IgD-negative memory B cell (primary cell): ENCODE measurements around the gene CYP2F1. TPM values are rescaled to one million over a fixed set of nuclear protein-coding genes. Genes with fewer than 3 reads are reported as not detected.
"Not testable (repeated sequence)": the region's sequence is repeated elsewhere in the genome, so short reads cannot be mapped to it uniquely, and the experiment has no call there.

Source experiments
- H3K27ac Mint-ChIP-seq, 3 donors: one replicate each; pipeline ENCODE4 v1.8.0; 2020 to 2022; ENCODE audit warnings: mild to moderate bottlenecking in 3 of 3, mixed read lengths in 3 of 3, moderate library complexity in 1 of 3
- H3K27me3 Mint-ChIP-seq: one replicate; pipeline ENCODE4 v1.8.0; 2021; ENCODE audit warnings: mixed read lengths
- H3K36me3 Mint-ChIP-seq: one replicate; pipeline ENCODE4 v1.8.0; 2020; ENCODE audit warnings: mild to moderate bottlenecking, mixed read lengths
- H3K4me1 Mint-ChIP-seq, 3 donors: one replicate each; pipeline ENCODE4 v1.8.0; 2020 to 2022; ENCODE audit warnings: mixed read lengths in 3 of 3, mild to moderate bottlenecking in 1 of 3
- H3K4me3 Mint-ChIP-seq, 4 donors: one replicate each; pipeline ENCODE4 v1.8.0; 2020 to 2022; ENCODE audit warnings: mild to moderate bottlenecking in 4 of 4, mixed read lengths in 4 of 4, moderate library complexity in 3 of 4
- H3K9me3 Mint-ChIP-seq, 3 donors: one replicate each; pipeline ENCODE4 v1.8.0; 2020 to 2021; ENCODE audit warnings: mixed read lengths in 3 of 3, mild to moderate bottlenecking in 1 of 3
- polyA plus RNA-seq: library from polyadenylated mRNA; unstranded; fragments of 300-500 nt; fragmentation: Illumina TruSeq; gene quantifications from one replicate; pipeline ENCODE4 v1.2.3, GENCODE V29; 2021

Gene CYP2F1, protein sequence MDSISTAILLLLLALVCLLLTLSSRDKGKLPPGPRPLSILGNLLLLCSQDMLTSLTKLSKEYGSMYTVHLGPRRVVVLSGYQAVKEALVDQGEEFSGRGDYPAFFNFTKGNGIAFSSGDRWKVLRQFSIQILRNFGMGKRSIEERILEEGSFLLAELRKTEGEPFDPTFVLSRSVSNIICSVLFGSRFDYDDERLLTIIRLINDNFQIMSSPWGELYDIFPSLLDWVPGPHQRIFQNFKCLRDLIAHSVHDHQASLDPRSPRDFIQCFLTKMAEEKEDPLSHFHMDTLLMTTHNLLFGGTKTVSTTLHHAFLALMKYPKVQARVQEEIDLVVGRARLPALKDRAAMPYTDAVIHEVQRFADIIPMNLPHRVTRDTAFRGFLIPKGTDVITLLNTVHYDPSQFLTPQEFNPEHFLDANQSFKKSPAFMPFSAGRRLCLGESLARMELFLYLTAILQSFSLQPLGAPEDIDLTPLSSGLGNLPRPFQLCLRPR
- polyA plus RNA-seq: not detected

DNA sequence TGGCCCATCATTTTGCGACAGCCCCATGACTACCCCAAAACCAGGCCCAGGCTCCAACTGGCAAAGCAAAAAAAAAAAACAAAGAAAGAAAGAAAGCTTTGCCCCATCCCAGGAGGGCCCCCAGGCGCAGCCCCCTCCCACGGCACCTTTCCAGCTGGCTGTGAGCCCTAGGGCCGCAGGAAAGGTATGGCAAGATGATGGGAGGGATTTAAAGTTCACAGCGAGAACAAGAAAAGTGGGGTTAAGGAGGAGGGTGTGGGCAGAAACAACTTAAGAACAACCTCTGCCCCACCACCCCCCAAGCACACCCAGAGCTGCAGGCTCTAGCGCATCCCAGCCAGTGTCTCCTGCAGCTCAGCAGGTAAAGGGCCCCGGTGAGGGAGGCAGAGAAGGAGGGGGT, at the start of gene CYP2F1:
Gene CYP2F1 (plus strand): TSS at position 301 of the 400 bp plus-strand sequence. CDS start 1,757 bp downstream, outside the sequence.
- Mint-ChIP-seq H3K27me3 (peaks cover 13% of the 10 kb centered on the region), H3K36me3 (peaks cover 1% of the 10 kb centered on the region), H3K9me3 (peaks cover 0 to 3% (median 0%) of the 10 kb centered on the region in 3 donors), H3K4me3 (no peak within 1 kb of the TSS), H3K4me1 (no peaks in the 10 kb centered on the region), H3K27ac (peak within 1 kb of the TSS in 1 of 3 donors; percentile 51)

DNA sequence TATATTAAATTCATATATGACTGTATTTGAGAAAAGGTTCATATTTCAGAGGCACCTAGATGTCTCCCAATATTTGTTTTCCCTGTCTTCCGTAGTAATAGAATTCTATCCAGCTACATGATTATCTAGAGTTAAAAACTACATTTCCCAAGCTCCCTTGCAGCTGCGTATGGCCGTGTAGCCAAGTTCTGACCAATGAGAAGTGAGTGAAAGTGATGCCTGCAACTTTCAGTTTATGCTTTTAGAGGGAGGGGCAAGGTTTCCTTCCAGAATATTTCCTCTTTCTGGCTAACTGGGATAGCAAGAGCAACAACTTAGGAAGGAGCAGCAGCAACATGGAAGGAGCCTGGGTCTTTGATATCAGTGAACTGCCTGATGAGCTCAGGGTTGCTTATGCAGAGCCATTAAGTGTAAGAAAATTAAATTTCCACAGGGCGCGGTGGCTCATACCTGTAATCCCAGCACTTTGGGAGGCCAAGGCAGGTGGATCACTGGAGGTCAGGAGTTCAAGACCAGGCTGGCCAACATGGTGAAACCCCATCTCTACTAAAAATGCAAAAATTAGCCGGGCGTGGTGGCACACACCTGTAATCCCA, 49.2 kb upstream of the CYP2F1 start:
- no peaks in the 10 kb centered on the region for H3K36me3 Mint-ChIP-seq
- peaks cover 11% of the 10 kb centered on the region for H3K27me3 Mint-ChIP-seq
- no peak overlapping the region for H3K27ac Mint-ChIP-seq
- H3K4me1 Mint-ChIP-seq: peaks cover 0 to 2% (median 0%) of the 10 kb centered on the region in 3 donors
- no peak overlapping the region for H3K4me3 Mint-ChIP-seq
- no peaks in the 10 kb centered on the region for H3K9me3 Mint-ChIP-seq

DNA sequence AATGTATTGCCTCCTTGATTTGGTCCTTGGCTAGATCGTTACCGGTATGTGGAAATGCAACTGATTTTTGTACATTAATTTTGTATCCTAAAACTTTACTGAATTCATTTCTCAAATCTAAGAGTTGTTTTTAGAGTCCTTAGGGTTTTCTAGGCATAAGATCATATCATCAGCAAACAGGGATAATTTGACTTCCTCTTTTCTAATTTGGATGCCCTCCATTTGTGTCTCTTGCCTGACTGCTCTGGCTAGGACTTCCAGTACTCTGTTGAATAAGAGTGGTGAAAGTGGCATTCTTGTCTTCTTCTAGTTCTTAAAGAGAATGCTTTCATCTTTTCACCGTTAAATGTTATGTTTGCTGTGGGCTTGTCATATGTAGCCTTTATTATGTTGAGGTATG, 37.9 kb upstream of the CYP2F1 start:
- peaks cover 2% of the 10 kb centered on the region for H3K36me3 Mint-ChIP-seq
- H3K9me3 Mint-ChIP-seq: peaks cover 10 to 23% (median 17%) of the 10 kb centered on the region in 3 donors
- no peaks in the 10 kb centered on the region for H3K4me1 Mint-ChIP-seq
- H3K4me3 Mint-ChIP-seq: no peak overlapping the region
- H3K27me3 Mint-ChIP-seq: peaks cover 15% of the 10 kb centered on the region
- no peak overlapping the region for H3K27ac Mint-ChIP-seq

DNA sequence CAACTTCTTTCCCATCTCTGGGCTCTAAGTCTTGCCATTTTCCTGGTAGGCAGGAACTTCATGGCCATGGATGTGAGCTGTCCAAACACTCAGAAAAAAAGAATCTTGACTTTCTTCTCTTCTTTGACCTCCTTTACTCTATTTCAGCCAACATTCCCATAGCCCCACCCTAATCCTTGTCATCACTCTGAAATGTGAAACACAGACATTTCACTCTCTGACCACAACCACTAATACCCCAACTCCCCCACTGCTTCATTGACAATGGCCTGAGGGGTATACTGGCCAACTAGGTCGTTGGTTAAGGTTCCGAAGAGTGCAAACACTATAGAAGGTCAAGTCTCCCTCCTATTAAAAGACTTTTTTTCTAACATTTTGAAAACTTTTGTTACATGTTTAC, 30.7 kb upstream of the CYP2F1 start:
- Mint-ChIP-seq H3K27ac (no peak overlapping the region), H3K4me1 (no peaks in the 10 kb centered on the region), H3K36me3 (peaks cover 2% of the 10 kb centered on the region), H3K9me3 (peaks cover 11 to 21% (median 13%) of the 10 kb centered on the region in 3 donors), H3K4me3 (no peak overlapping the region), H3K27me3 (peaks cover 27% of the 10 kb centered on the region)

DNA sequence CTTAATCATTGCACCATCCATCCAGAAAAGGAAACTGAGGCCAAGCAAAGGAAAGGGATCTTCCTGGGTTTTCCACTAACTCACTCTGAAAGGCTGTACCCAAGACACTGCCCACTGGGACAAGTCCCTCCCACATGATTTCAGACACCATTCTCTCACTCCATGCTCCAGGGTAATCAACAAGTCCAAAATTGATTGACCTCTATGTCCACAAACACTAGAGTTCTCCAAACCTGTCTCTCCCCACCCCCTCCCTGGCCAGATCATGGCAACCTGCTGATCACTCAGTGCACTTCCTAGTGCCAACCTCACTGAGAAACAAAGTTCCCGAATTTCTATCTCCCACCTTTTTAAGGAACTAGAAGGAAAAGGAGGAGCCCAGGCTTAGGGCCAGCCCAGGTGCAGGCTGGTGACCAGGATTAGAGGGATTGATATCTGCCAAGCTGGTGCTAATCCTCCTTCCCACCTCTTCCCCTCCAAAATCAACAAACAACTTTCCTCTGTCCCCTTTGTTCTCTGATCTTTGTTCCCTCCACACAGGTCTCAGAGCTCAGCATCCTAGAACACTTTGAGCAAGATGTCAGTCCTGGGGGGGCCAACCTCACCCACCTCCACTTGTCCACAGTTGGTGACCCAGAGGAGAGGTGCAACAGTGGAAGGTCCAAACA, 28.4 kb upstream of the CYP2F1 start:
- peaks cover 35% of the 10 kb centered on the region for H3K27me3 Mint-ChIP-seq

DNA sequence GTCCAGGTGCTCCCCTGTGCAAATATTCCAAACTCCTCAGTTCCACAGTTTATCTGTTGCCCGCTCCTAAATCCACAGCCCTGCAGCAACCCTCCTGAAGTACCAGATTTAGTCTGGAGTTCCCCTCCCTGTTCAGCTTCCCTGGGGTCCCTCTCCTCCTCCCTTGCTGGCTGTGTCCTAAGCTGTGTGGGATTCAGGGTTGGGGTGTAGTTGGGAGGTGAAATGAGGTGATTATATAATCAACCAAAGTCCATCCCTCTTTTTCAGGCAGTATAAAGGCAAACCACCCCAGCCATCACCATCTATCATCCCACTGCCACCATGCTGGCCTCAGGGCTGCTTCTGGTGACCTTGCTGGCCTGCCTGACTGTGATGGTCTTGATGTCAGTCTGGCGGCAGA, 26.1 kb upstream of the CYP2F1 start, which contains the start of gene CYP2A13:
Gene CYP2A13 (plus strand): TSS at position 301 of the 400 bp plus-strand sequence. CDS start 21 bp downstream, at position 322.
- Mint-ChIP-seq H3K4me3 (no peak within 1 kb of the TSS), H3K27me3 (peaks cover 42% of the 10 kb centered on the region), H3K27ac (no peak within 1 kb of the TSS), H3K9me3 (no peaks in the 10 kb centered on the region), H3K36me3 (no peaks in the 10 kb centered on the region), H3K4me1 (peaks cover 0 to 4% (median 0%) of the 10 kb centered on the region in 3 donors)

More for the DNA sequence above, 28.4 kb upstream of the CYP2F1 start:
- Mint-ChIP-seq H3K36me3 (no peaks in the 10 kb centered on the region), H3K27ac (peak overlapping the region in 1 of 3 donors; percentile 41), H3K4me3 (no peak overlapping the region), H3K9me3 (peaks cover 2 to 4% (median 4%) of the 10 kb centered on the region in 3 donors), H3K4me1 (peaks cover 0 to 3% (median 0%) of the 10 kb centered on the region in 3 donors)

DNA sequence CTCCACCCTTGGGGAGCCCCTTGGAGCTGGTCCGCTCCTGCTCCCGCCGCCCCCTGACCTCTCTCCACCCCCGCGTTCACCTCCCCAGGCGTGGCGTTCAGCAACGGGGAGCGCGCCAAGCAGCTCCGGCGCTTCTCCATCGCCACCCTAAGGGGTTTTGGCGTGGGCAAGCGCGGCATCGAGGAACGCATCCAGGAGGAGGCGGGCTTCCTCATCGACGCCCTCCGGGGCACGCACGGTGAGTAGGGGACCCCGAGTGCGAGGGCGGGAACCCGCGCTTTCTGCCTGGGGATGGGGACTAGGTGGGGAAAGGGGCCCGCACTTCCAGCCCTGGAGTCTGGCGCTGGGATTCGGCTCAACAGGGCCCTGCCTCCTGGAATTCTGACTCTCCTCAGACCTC, 24.3 kb upstream of the CYP2F1 start:
- Mint-ChIP-seq H3K4me3 (no peak overlapping the region), H3K36me3 (peaks cover under 1% of the 10 kb centered on the region), H3K4me1 (peaks cover 0 to 4% (median 0%) of the 10 kb centered on the region in 3 donors), H3K27me3 (peaks cover 37% of the 10 kb centered on the region), H3K27ac (no peak overlapping the region), H3K9me3 (no peaks in the 10 kb centered on the region)

DNA sequence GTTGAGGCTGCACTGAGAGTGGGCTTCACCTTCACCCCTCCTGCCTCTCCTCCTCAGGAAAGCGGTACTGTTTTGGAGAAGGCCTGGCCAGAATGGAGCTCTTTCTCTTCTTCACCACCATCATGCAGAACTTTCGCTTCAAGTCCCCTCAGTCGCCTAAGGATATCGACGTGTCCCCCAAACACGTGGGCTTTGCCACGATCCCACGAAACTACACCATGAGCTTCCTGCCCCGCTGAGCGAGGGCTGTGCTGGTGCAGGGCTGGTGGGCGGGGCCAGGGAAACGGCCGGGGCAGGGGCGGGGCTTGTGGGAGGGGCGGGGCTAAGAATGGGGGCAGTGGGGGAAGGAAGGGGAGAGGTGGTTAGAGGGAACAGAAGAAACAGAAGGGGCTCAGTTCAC, 18.5 kb upstream of the CYP2F1 start:
- Mint-ChIP-seq H3K4me1 (peaks cover 0 to 2% (median 0%) of the 10 kb centered on the region in 3 donors), H3K27ac (no peak overlapping the region), H3K4me3 (no peak overlapping the region), H3K9me3 (peaks cover 0 to 4% (median 3%) of the 10 kb centered on the region in 3 donors), H3K27me3 (peaks cover 29% of the 10 kb centered on the region), H3K36me3 (peaks cover 1% of the 10 kb centered on the region)

DNA sequence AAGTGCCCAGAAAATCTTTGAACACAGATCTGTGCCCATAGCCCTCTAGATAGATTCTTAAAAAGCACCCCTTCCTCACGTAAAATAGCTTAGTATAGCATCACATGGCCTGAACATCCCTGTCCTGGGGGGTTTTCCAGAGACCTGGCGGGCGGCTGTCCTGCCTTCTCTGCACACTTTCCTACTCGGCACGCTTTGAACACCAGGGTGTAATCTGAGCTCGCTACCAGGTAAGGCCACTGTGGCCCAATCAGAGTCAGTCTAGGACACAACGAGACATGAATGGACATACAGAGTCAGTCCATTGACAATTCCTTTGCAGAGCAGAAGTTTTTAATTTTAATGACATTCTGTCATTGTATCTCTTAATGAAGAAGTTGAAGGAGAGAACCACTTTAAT, 17.9 kb upstream of the CYP2F1 start:
- H3K27ac Mint-ChIP-seq: no peak overlapping the region
- H3K9me3 Mint-ChIP-seq: peaks cover 3 to 4% (median 4%) of the 10 kb centered on the region in 3 donors
- no peaks in the 10 kb centered on the region for H3K4me1 Mint-ChIP-seq
- peaks cover 25% of the 10 kb centered on the region for H3K27me3 Mint-ChIP-seq
- H3K4me3 Mint-ChIP-seq: no peak overlapping the region
- peaks cover 1% of the 10 kb centered on the region for H3K36me3 Mint-ChIP-seq

DNA sequence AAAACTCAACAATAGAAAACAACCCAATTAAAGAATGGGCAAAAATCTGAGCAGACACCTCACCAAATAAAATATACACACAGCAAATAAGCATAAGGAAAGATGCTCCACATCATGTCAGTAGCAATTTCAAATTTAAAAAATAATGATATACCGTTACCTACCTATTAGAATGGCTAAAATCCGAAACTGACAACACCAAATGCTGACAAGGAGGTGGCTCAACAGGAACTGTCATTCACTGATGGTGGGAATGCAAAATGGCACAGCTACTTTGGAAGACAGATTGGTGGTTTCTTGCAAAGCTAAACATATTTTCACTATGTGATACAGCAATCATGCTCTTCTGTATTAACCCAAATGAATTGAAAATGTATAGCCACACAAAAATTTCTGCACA, 16.9 kb upstream of the CYP2F1 start:
- no peak overlapping the region for H3K27ac Mint-ChIP-seq
- peaks cover 1% of the 10 kb centered on the region for H3K36me3 Mint-ChIP-seq
- H3K4me1 Mint-ChIP-seq: no peaks in the 10 kb centered on the region
- peaks cover 3 to 13% (median 9%) of the 10 kb centered on the region in 3 donors for H3K9me3 Mint-ChIP-seq
- peaks cover 19% of the 10 kb centered on the region for H3K27me3 Mint-ChIP-seq
- H3K4me3 Mint-ChIP-seq: no peak overlapping the region

DNA sequence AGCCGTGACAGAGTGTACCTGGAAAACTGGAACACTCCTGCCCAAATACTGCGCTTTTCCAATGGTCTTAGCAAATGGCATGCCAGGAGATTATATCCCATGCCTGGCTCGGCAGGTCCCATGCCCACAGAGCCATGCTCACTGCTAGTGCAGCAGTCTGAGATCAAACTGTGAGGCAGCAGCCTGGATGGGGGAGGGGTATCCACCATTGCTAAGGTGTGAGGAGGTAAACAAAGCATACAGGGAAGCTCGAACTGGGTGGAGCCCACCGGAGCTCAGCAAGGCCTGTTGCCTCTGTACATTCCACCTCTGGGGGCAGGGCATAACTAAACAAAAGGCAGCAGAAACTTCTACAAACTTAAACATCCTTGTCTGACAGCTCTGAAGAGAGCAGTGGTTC, 15.5 kb upstream of the CYP2F1 start:
- Mint-ChIP-seq H3K27me3 (peaks cover 15% of the 10 kb centered on the region), H3K9me3 (peaks cover 3 to 15% (median 9%) of the 10 kb centered on the region in 3 donors), H3K36me3 (peaks cover 1% of the 10 kb centered on the region), H3K4me3 (no peak overlapping the region), H3K27ac (no peak overlapping the region), H3K4me1 (no peaks in the 10 kb centered on the region)

DNA sequence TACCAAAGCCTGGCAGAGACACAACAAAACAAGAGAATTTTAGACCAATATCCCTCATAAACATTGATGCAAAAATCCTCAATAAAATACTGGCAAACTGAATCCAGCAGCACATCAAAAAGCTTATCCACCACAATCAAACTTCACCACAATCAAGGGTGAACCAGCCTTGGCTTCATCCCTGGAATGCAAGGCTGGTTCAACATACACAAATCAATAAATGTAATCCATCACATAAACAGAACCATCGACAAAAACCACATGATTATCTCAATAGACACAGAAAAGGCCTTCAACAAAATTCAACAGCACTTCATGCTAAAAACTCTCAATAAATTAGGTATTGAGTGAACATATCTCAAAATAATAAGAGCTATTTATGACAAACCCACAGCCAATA, 12.0 kb upstream of the CYP2F1 start:
- H3K27ac Mint-ChIP-seq, H3K4me1 Mint-ChIP-seq, H3K36me3 Mint-ChIP-seq, H3K27me3 Mint-ChIP-seq: not testable (repeated sequence)
- Mint-ChIP-seq H3K4me3 (peak overlapping the region in 1 of 4 donors; percentile 2), H3K9me3 (peaks cover 2 to 21% (median 19%) of the 10 kb centered on the region in 3 donors)

DNA sequence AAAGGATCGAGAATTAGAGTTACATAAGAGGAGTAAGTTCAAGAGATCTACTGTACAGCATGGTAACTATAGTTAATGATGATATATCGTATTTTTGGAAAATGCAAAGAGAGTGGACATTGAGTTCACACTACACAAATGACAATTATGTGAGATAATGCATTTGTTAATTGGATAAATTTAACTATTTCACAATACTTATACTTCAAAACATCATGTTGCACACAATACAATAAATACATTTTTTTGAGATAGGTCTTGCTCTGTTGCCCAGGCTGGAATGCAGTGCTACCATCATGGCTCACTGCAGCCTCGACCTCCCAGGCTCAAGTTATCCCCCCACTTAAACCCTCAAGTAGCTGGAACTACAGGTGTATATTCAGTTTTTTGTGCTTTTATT, 8.1 kb upstream of the CYP2F1 start:
- Mint-ChIP-seq H3K4me3 (no peak overlapping the region), H3K9me3 (peaks cover 2 to 18% (median 18%) of the 10 kb centered on the region in 3 donors), H3K27ac (no peak overlapping the region), H3K36me3 (no peaks in the 10 kb centered on the region), H3K4me1 (no peaks in the 10 kb centered on the region), H3K27me3 (peaks cover 4% of the 10 kb centered on the region)

DNA sequence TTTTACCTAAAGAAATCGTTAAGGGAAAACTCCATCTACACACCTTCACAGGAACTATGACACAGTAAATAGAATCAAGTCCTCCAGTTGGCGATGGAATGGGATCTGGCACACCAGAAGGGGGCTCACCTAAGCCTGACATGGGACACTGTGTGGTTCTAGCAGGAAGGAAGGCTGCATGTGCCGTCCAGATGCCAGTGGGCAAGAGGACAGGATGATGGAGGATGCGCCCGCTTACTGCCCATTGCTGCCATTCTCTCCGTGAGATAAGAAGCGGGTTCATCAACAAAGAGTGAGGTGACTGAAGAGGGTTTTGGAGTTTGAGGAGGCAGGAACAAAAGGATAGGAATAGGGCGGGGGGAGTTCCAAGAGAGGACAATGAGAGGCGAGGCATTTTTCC, 2.9 kb upstream of the CYP2F1 start:
- H3K9me3 Mint-ChIP-seq: peaks cover 0 to 2% (median 1%) of the 10 kb centered on the region in 3 donors
- no peaks in the 10 kb centered on the region for H3K4me1 Mint-ChIP-seq
- H3K27me3 Mint-ChIP-seq: peaks cover 17% of the 10 kb centered on the region
- no peak overlapping the region for H3K4me3 Mint-ChIP-seq
- peaks cover 1% of the 10 kb centered on the region for H3K36me3 Mint-ChIP-seq
- H3K27ac Mint-ChIP-seq: no peak overlapping the region

DNA sequence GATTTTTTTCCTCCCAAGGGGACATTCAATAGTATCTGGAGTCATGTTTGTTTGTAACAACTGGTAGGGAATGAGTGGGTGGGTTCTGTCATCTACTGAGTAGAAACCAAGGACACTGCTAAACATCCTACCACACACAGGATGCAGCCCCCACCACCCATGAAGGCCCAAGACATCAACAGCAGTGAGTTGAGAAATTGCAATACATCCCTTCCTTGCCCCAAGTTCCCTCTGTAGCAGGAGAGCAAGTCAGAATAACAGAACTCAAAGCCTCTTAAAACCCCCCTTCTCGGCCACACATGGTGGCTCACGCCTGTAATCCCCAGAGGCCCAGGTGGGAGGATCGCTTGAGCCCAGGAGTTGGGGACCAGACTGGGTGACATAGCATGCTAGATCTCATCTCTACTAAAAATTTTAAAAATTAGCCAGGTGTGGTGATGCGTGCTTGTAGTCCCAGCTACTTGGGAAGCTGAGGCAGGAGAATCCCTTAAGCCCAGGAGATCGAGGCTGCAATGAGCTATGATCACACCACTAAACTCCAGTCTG, 2.4 kb upstream of the CYP2F1 start:
- no peak overlapping the region for H3K4me3 Mint-ChIP-seq
- H3K27me3 Mint-ChIP-seq: peaks cover 16% of the 10 kb centered on the region
- H3K27ac Mint-ChIP-seq: no peak overlapping the region
- H3K4me1 Mint-ChIP-seq: no peaks in the 10 kb centered on the region
- H3K9me3 Mint-ChIP-seq: peaks cover 0 to 1% (median 0%) of the 10 kb centered on the region in 3 donors
- peaks cover 1% of the 10 kb centered on the region for H3K36me3 Mint-ChIP-seq
